Esophagus squamous epithelium (tissue), 5 donors: Measurements from ENCODE around the gene TTC8. TPM values are rescaled to one million over a fixed set of nuclear protein-coding genes. Genes with fewer than 3 reads are reported as not detected.
"Not testable (repeated sequence)": the region's sequence is repeated elsewhere in the genome, so short reads cannot be mapped to it uniquely, and the experiment has no call there.

Experiments
- DNase-seq: peaks from one replicate; lab custom pipeline; 2025; lab: John Stamatoyannopoulos, UW
- H3K27ac ChIP-seq, 4 donors: fragments of 200-600 bp; sonication (generic); one replicate each; pipeline ENCODE4 v1.5.1; 2016 to 2019; ENCODE audit warnings: mild to moderate bottlenecking in 1 of 4
- H3K27me3 ChIP-seq, 4 donors: fragments of 200-600 bp; sonication (generic); 1 replicate in 3 of 4; 2 replicates in 1 of 4; pipeline versions ENCODE4 v1.5.1 to v1.6.0; 2017 to 2021; ENCODE audit warnings: antibody characterized with exemption in 1 of 4
- H3K36me3 ChIP-seq, 3 donors: fragments of 200-600 bp; sonication (generic); one replicate each; pipeline ENCODE4 v1.5.1; 2016 to 2019
- H3K4me1 ChIP-seq, 3 donors: fragments of 200-600 bp; sonication (generic); one replicate each; pipeline ENCODE4 v1.5.1; 2017 to 2019
- H3K4me3 ChIP-seq, 4 donors: fragments of 200-600 bp; sonication (generic); 1 replicate in 3 of 4; 2 replicates in 1 of 4; pipeline ENCODE4 v1.5.1; 2016 to 2019; ENCODE audit warnings: mild to moderate bottlenecking in 2 of 4, moderate library complexity in 1 of 4
- H3K9me3 ChIP-seq, 3 donors: fragments of 200-600 bp; sonication (generic); one replicate each; pipeline ENCODE4 v1.5.1; 2016 to 2019
- CTCF ChIP-seq, 6 experiments: fragments of 450-650 bp in 4 of 6; fragments of 200-600 bp in 2 of 6; sonication (generic) in 2 of 6; IDR thresholded peaks; one replicate each; pipeline ENCODE4 v1.5.1; 2016 to 2019; ENCODE audit warnings: antibody characterized with exemption in 6 of 6, mild to moderate bottlenecking in 4 of 6, moderate library complexity in 4 of 6
- POLR2A ChIP-seq, 4 donors: fragments of 450-650 bp; IDR thresholded peaks; one replicate each; pipeline ENCODE4 v1.6.1; 2017; ENCODE audit warnings: antibody characterized with exemption in 4 of 4, mild to moderate bottlenecking in 4 of 4, moderate library complexity in 3 of 4
- WGBS, 2 donors: methylation state at CpG; one replicate each; pipeline ENCODE4 v1.1.5; 2018; 5-methylcytosine and 5-hydroxymethylcytosine counted together
- intact Hi-C: fragments of 100-400 bp; cut with DNase I; formaldehyde crosslinking; loops from one replicate; pipeline ENCODE4 v1.15.0; 2022
- total RNA-seq, 4 donors: library from RNA; depleted of rRNA; stranded (reverse); fragments of >200 nt; gene quantifications; one replicate each; pipeline ENCODE4 v1.1.0, GENCODE V29; 2016
- donor health status: DM: yes; HTN: yes; CAD: no.

TTC8 gene
- total RNA-seq, 4 donors from 2014 or later = 13.0 to 17.2 (median 15.8) TPM

- Histone ChIP-seq H3K9me3 (peaks cover 0 to 9% (median 0%) of the 10 kb centered on the region in 3 donors), H3K4me1 (no peaks in the 10 kb centered on the region), H3K36me3 (no peaks in the 10 kb centered on the region), H3K4me3 (no peak overlapping the region), H3K27ac (no peak overlapping the region), H3K27me3 (no peaks in the 10 kb centered on the region)
- TF ChIP-seq POLR2A (IDR thresholded peaks at IDR 0.05) = no peak
- WGBS, 2 donors = 0 to 43% methylated on average over 1 of the region's 1 CpG
- no peak for DNase-seq
- intact Hi-C loops = no loop called here
Measured at GRCh38 chr14:88804477-88804876, 20.0 kb upstream of the TTC8 start.

GRCh38 chr14:88808359-88808758 is 16.1 kb upstream of the TTC8 start:
- no peak overlapping the region for H3K4me3 ChIP-seq
- intact Hi-C loops = no loop called here
- H3K36me3 ChIP-seq = no peaks in the 10 kb centered on the region
- no peak overlapping the region for H3K27ac ChIP-seq
- H3K9me3 ChIP-seq = peaks cover 0 to 9% (median 0%) of the 10 kb centered on the region in 3 donors
- H3K27me3 ChIP-seq = no peaks in the 10 kb centered on the region
- no peaks in the 10 kb centered on the region for H3K4me1 ChIP-seq
- TF ChIP-seq POLR2A (IDR thresholded peaks at IDR 0.05) (no peak), CTCF (IDR thresholded peaks at IDR 0.05) (no peak)
- DNase-seq = no peak

- TF ChIP-seq POLR2A (IDR thresholded peaks at IDR 0.05) = no peak
- no peak for TF ChIP-seq CTCF (IDR thresholded peaks at IDR 0.05)
- Histone ChIP-seq H3K4me3 (no peak overlapping the region), H3K4me1 (no peaks in the 10 kb centered on the region), H3K9me3 (no peaks in the 10 kb centered on the region), H3K27me3 (no peaks in the 10 kb centered on the region), H3K27ac (no peak overlapping the region), H3K36me3 (no peaks in the 10 kb centered on the region)
- intact Hi-C loops = no loop called here
- WGBS, 2 donors = 89 to 90% methylated on average over 2 to 4 of the region's 4 CpGs
- no peak for DNase-seq
Measured at GRCh38 chr14:88815980-88816379, 8.5 kb upstream of the TTC8 start.

GRCh38 chr14:88818018-88818417 is 6.4 kb upstream of the TTC8 start:
- Histone ChIP-seq H3K4me3 (no peak overlapping the region), H3K36me3 (no peaks in the 10 kb centered on the region), H3K27ac (no peak overlapping the region), H3K27me3 (no peaks in the 10 kb centered on the region), H3K9me3 (no peaks in the 10 kb centered on the region), H3K4me1 (no peaks in the 10 kb centered on the region)
- intact Hi-C loops = no loop called here
- DNase-seq = no peak
- WGBS, 2 donors = 77 to 96% methylated on average over 1 of the region's 1 CpG
- no peak for TF ChIP-seq POLR2A (IDR thresholded peaks at IDR 0.05)
- no peak for TF ChIP-seq CTCF (IDR thresholded peaks at IDR 0.05)

GRCh38 chr14:88819674-88820073 is 4.8 kb upstream of the TTC8 start:
- H3K27ac ChIP-seq, H3K4me3 ChIP-seq: not testable (repeated sequence)

GRCh38 chr14:88821378-88821777 is 3.1 kb upstream of the TTC8 start:
- no peaks in the 10 kb centered on the region for H3K27me3 ChIP-seq
- 79 to 84% methylated on average over 2 of the region's 2 CpGs for WGBS, 2 donors
- no peak overlapping the region for H3K27ac ChIP-seq
- intact Hi-C loops = no loop called here
- no peak overlapping the region for H3K4me3 ChIP-seq
- no peak for TF ChIP-seq CTCF (IDR thresholded peaks at IDR 0.05)
- no peak for TF ChIP-seq POLR2A (IDR thresholded peaks at IDR 0.05)
- no peaks in the 10 kb centered on the region for H3K36me3 ChIP-seq
- DNase-seq = no peak
- peaks cover 5 to 18% (median 7%) of the 10 kb centered on the region in 3 donors for H3K4me1 ChIP-seq
- H3K9me3 ChIP-seq = no peaks in the 10 kb centered on the region

More at GRCh38 chr14:88819674-88820073, 4.8 kb upstream of the TTC8 start:
- DNase-seq, H3K36me3 ChIP-seq, H3K27me3 ChIP-seq, H3K9me3 ChIP-seq, H3K4me1 ChIP-seq, intact Hi-C loops: not testable (repeated sequence)
- 62 to 68% methylated on average over 3 of the region's 3 CpGs for WGBS, 2 donors
